Putamen (tissue), 1 donor: ENCODE measurements around the gene MRPL53.

ENCODE experiments used
- DNase-seq: peaks from one replicate; pipeline ENCODE4 v3.0.0-alpha.2; 2016; ENCODE audit warnings: low spot score

MRPL53 gene

DNA sequence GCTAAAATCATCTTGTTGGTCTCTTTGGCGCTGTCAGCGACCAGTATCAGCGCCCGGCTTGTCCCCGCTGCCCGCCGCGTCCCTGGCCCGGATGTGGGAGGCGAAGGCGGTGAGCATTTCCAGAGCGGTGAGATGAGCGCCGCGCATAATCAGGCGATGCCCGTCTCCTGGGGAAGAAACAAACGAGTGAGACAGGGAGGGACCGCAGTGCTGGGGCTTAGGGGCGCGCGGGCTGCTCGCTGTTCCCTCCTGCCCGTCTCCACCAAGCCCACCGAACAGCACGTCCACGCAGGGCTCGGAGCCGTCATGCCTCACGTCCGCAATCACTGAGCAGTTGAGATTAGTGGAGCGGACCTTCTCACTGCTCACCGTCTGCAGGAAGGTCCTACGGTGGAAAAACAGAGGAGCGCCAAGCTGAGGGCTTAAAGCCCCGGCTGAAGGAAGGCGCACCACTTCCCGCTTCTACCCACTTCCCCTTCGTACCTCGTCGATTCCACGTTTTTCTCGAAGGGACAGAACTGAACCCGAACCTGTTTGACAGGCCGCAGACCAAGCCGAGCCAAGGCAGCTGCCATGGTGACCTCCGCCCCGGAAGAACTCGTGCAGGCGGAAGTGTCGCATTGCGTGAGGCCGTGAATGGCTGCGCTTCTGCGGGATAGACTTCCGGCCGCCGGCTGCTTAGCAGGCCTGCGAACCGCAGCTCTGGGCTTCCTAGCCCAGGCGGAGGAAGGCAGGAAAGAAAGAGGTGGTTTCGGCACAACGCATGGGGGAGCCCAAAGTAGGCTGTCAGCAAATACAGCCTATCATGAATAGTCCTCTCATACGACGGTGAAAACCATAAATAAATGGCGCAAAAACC lies at the start of gene MRPL53:
Gene MRPL53, minus strand, starts transcription at position 595 of the 859 bp plus-strand sequence. Its CDS starts 20 bp downstream, at position 575.
- DNase-seq: peak; percentile 95

- DNase-seq: no peak
These were observed 44.2 kb upstream of the MRPL53 start for GRCh38 chr2:74516650-74517049.

- DNase-seq: peak; percentile 19
These were observed 43.6 kb upstream of the MRPL53 start for GRCh38 chr2:74515981-74516633.

DNA sequence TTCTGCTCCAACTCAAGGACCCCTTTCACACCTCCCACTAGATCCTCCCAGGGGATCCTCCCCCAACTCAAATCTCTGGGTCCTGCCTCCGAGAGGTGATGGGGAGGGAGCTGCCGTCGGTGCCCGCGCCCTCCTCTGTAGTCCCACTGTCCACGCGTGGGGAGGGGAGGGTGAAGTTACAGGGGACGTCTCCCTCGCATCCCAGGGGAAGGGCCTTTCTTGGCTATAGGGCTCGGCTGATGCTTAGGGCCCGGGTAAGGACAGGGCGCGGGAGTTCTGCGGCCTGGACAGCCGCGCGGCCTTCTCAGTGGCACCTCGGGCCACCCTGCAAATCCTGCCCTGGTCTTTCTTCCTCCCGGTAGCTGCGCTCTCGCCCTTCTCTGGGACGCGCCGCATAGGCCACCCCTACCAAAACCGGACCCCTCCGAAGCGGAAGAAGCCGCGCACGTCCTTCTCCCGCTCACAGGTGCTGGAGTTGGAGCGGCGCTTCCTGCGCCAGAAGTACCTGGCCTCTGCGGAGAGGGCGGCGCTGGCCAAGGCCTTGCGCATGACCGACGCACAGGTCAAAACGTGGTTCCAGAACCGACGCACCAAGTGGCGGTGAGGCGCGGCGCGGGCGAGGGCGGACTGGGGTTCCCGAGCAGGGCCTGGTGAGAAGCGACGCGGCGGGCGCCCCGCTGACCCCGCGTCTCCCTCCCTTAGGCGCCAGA lies 42.9 kb upstream of the MRPL53 start:
- no peak for DNase-seq

DNA sequence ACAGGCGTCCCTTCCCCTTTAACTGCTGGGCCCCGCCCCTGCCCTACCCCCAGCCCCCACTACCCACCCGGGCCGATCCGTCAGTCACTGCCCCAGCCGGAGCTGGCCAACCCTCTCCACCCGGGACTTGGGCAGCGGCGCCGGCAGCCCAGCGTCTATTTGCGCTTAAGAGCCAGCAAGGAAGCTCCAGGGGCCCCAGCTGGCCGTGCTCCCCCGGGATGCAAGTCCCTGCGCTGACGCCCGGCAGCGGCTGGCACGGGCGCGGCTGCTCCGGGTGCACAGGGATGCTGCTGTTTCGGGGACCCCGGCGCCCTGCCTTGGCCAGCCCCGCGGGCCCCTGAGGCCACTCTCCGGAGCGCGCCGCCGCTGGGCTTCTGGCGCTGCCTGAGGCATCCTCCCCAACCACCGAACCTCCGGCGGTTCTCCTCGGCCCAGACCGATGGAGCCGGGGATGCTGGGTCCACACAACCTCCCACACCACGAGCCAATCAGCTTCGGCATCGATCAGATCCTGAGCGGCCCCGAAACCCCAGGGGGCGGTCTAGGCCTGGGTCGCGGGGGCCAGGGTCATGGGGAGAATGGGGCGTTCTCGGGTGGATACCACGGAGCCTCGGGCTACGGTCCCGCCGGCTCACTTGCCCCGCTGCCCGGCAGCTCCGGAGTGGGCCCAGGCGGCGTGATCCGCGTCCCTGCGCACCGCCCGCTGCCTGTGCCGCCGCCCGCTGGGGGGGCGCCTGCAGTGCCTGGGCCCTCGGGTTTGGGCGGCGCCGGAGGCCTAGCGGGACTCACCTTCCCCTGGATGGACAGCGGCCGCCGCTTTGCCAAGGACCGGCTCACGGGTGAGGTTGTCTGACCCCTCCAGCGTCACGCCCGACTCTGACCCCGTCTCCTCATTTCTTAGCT lies 42.1 kb upstream of the MRPL53 start, which contains the start of gene TLX2:
Gene TLX2, plus strand, starts transcription at position 83 of the 903 bp plus-strand sequence. Its CDS starts 357 bp downstream, at position 440.
- no peak for DNase-seq

DNA sequence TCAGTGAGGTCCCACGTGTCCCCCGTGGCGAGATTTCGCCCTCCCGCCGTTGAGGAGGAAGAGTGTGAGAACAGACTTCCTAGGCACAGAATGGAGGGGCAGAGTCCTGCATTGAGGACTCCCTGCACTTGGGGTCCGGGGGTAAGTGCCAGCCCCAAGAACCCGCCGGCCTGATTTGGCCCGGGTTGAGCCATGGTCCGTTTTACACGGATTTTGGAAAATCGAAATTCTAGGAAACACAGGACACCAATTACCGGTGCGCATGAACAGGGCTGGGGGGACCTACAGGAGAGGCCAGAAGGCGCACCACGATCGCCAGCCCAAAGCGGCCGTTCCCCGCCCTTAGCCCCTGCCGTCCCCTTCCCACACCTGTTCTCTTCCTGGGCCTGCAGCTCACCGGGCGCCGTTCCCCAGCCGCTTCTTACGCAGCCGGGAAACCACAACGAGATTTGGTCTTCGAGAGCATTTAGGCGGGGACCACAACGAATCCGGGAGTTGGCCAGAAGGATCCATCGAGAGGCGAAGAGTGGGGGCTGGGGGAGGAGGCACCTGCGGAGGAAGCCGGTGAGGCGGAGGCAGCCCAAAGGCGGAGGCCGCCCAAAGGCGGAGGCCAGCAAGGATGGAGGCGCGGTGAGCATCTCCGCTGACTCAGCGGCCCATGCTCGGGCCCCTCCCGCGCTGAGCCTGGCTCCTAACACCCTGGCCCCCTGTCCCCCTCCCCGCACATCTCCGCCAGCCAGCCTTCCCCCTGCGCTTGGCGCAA lies 41.3 kb upstream of the MRPL53 start:
- DNase-seq: no peak

GRCh38 chr2:74512744-74513604 lies 40.5 kb upstream of the MRPL53 start:
- DNase-seq: no peak

GRCh38 chr2:74511104-74511989 lies 38.9 kb upstream of the MRPL53 start:
- DNase-seq: no peak

- no peak for DNase-seq
These were observed 37.8 kb upstream of the MRPL53 start for GRCh38 chr2:74510272-74510671.

- DNase-seq: peak; percentile 39
These were observed 35.5 kb upstream of the MRPL53 start for GRCh38 chr2:74507926-74508520.

- DNase-seq: peak; percentile 98
These were observed 34.9 kb upstream of the MRPL53 start, which contains the start of gene PCGF1 for GRCh38 chr2:74507145-74507925. TSS of gene PCGF1 (minus strand) at chr2:74507695. CDS start at chr2:74507668, 27 bp downstream.

DNA sequence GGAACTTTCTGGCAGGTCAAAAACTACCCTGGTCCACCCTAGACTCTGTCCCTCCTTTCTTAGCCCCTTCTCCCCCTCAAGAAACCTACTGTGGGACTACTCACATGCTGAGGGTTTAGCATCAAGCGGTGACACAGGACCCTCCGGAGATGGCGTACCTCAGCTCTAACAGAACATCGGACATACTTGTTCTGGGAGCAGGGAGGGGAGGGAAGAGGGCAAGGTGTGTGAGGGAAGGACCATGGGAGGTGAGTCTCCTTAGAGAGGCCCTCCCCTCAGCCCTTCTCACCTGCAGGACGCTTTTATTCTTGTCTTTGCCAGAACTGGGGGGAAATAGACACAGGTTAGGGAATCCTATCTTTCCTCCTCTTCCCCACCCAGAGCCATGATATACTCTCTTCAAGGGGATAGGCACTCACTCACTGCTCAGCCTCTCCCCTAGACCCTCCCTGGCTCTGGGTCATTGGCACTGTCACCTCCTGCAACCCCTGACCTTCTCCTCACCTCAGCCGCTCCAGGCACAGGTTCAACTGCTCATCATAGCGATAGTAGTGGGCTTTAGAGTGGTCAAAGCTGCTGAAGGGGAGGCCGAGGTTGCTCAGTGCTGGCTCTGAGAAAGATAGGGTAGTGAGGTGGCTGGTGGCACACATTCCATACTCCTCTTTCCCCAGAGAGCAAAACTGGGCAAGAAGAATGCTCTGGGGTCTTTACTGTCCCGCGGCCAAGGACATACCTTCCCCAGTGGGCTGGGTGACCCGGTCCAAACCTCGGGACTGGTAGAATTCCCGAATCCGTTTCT lies 33.2 kb upstream of the MRPL53 start:
- no peak for DNase-seq

GRCh38 chr2:74504591-74504990 lies 32.1 kb upstream of the MRPL53 start:
- no peak for DNase-seq

DNA sequence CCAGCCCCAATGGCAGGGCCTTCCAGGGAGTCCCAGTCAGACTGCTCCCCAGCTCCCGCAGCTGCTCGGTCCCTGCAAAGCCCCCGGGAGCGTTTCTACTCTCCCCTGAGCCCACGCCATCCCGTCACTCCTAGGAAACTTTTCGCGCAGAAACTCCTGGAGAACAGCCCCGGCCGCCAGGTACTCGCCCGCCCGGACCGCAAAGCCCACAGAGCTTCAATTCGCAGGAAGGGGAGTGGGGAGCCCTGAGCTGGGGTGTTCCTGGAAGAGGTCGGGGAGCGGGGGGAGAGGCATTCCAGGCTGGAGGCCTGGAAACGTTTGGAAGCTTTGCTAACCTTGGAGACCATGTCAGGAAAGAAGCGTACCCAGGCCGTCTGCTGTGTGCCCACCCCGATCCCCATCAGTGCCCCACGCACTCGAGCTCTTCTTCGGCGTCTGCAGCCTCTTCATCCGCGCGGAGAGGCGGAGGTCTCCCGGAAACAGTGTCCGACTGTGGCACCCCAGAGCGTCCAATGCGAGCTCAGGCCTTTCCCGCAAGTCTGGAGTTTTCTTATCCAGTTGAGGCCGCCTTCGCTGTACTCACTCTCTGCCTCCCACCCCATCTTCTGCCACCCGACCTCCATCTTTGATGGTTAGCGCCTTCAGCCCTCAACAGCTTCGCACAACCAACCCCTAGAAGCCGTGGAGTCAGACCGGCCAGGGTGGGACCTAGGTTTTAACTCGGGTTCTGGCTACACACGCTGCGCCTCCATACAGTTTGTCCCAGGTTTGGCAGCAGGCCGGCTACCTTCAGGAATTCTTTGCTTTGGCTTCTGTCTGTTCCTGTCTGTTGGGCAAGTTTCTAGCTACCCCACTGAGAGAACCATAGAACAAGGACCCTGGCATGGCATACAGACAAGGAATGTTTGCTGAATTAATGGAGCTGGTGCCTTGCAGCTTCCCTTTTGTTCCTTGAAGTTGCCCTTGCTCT lies 31.3 kb upstream of the MRPL53 start:
- no peak for DNase-seq
